ENCODE data around the gene LRRC32.

The LRRC32 gene

GRCh38 chr11:76692956-76693355 is 22.4 kb upstream of the LRRC32 start:
- no peak for TF ChIP-seq POLR2A (IDR thresholded peaks at IDR 0.05; ENCODE audit: low read depth, low read length)
- FAIRE-seq = no peak
- DNase-seq (ENCODE audit: insufficient read length, low spot score) = no peak

GRCh38 chr11:76691655-76692054 is 21.1 kb upstream of the LRRC32 start:
- FAIRE-seq (no peak), DNase-seq (ENCODE audit: insufficient read length, low spot score) (no peak)
- TF ChIP-seq POLR2A (IDR thresholded peaks at IDR 0.05; ENCODE audit: low read depth, low read length) = no peak

DNA sequence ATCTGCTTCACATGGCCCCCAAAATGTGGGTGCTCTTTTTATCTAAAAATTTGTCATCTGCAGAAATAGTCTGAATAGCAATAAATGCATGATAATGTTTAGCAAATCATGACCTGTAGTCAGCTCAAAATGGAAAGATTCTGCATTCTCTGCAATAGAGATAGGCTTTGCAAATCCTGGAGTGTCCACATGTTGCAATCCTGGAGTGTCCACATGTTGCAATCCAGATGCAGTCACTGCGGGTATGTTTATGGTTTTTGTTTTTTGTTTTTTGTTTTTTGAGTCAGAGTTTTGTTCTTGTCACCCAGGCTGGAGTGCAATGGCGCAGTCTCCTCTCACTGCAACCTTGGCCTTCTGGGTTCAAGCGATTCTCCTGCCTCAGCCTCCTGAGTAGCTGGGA is 20.2 kb upstream of the LRRC32 start:
- no peak for FAIRE-seq
- no peak for TF ChIP-seq POLR2A (IDR thresholded peaks at IDR 0.05; ENCODE audit: low read depth, low read length)
- DNase-seq (ENCODE audit: insufficient read length, low spot score) = no peak

DNA sequence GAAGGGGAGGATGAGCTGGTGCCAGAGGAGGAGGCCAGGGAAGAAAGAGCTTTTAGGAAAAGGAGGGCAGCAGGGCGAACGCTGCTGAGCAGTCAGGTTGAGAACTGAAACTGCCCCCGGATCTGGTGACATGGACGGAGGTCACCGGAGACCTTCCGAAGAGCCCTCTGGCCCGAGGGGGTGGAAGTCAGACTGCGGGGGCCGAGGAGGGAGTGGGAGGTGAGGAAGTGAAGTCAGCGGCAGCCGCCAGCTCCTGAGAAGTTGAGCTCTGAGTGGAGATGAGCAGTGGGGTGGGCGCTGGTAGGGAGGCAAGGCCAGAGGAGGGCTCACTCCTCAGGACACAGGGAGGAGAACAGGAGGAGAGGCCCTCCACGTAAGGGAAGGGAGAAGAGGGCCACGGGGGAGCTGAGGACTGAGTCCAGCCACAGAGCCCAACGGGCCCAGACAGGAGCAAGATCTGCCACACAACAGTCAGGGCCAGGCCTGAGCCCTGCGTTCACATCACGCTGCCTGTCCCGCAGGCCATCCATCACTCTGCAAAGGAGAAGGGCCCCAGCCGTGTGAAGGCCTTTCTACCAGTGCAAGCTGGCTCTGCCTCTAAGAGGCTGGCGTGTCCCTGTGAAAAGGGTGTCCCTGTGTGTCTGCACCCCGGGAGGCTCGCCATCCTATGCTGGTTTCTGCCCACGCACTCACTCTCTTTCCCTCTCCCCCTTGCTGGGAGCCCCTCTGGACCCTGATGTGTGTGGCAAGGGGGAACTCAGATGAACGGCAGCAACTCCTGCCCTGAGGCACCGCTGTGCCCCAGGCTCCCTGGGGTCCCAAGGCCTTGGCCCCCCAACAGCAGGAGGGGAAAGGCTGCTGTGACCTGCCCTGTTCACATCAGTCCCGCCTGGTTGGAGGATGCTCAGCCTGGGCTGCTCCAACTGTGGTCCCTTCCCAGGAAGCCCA is 19.0 kb upstream of the LRRC32 start:
- no peak for FAIRE-seq
- DNase-seq (ENCODE audit: insufficient read length, low spot score) = no peak
- no peak for TF ChIP-seq POLR2A (IDR thresholded peaks at IDR 0.05; ENCODE audit: low read depth, low read length)

DNA sequence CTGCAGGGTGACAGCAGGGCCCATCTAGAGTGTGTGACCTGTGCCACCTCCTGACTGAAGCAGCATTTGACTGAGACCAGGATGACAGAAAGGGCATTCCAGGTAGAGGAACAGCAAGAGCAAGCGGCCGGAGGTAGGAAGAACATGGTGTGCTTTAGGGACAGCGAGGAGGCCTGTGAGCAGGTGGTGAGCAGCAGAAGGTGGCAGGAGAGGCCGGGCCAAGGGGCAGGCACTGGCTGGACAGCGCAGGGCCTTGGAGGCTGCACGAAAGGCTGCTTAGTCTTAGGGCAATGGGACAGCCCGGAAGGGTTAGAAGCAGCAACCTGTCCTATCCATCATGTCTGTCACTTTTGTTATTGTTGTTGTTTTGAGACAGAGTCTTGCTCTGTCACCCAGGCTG is 17.6 kb upstream of the LRRC32 start:
- no peak for DNase-seq (ENCODE audit: insufficient read length, low spot score)
- no peak for FAIRE-seq
- no peak for TF ChIP-seq POLR2A (IDR thresholded peaks at IDR 0.05; ENCODE audit: low read depth, low read length)

- no peak for FAIRE-seq
- DNase-seq (ENCODE audit: insufficient read length, low spot score) = no peak
- TF ChIP-seq POLR2A (IDR thresholded peaks at IDR 0.05; ENCODE audit: low read depth, low read length) = no peak
These were observed 15.9 kb upstream of the LRRC32 start for GRCh38 chr11:76686261-76687079.

GRCh38 chr11:76685831-76686230 is 15.3 kb upstream of the LRRC32 start:
- no peak for TF ChIP-seq POLR2A (IDR thresholded peaks at IDR 0.05; ENCODE audit: low read depth, low read length)
- no peak for DNase-seq (ENCODE audit: insufficient read length, low spot score)
- no peak for FAIRE-seq

- no peak for DNase-seq (ENCODE audit: insufficient read length, low spot score)
- TF ChIP-seq POLR2A (IDR thresholded peaks at IDR 0.05; ENCODE audit: low read depth, low read length) = no peak
- FAIRE-seq = no peak
These were observed 14.7 kb upstream of the LRRC32 start for GRCh38 chr11:76685237-76685636.

GRCh38 chr11:76684516-76684915 is 14.0 kb upstream of the LRRC32 start:
- no peak for TF ChIP-seq POLR2A (IDR thresholded peaks at IDR 0.05; ENCODE audit: low read depth, low read length)
- DNase-seq (ENCODE audit: insufficient read length, low spot score) (no peak), FAIRE-seq (no peak)

GRCh38 chr11:76683161-76684095 is 12.9 kb upstream of the LRRC32 start:
- DNase-seq (ENCODE audit: insufficient read length, low spot score) = no peak
- no peak for FAIRE-seq
- no peak for TF ChIP-seq POLR2A (IDR thresholded peaks at IDR 0.05; ENCODE audit: low read depth, low read length)

DNA sequence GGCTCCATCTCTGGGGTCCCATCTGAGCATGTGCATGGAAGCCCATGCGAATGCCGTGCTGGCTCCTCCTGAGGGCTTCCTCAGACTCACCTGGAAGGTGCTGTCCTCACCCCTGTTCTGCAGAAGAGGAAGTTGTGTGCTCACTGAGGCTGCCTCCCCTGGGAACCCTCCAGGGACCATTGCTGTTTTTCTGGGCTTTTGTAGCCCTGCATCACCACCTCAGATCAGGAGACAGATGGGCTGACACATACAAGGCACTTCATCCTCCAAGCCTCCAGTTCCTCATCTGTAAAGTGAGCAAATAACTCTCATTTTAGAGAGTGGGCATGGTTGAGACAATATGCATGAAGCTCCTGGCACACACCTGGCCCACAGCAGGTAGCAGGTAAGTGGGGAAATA is 12.1 kb upstream of the LRRC32 start:
- DNase-seq (ENCODE audit: insufficient read length, low spot score) = no peak
- no peak for FAIRE-seq
- TF ChIP-seq POLR2A (IDR thresholded peaks at IDR 0.05; ENCODE audit: low read depth, low read length) = no peak

- DNase-seq (ENCODE audit: insufficient read length, low spot score) (no peak), FAIRE-seq (no peak)
These were observed 11.6 kb upstream of the LRRC32 start for GRCh38 chr11:76682106-76682505.

More at GRCh38 chr11:76682106-76682505, 11.6 kb upstream of the LRRC32 start:
- no peak for TF ChIP-seq POLR2A (IDR thresholded peaks at IDR 0.05; ENCODE audit: low read depth, low read length)

Measured in H54 (cell line).